Measurements from ENCODE around the gene TMEM134.

TMEM134 gene

GRCh38 chr11:67491276-67492068, 22.4 kb upstream of the TMEM134 start:
- TF ChIP-seq CTCF (IDR thresholded peaks at IDR 0.05) = no peak

- no peak for TF ChIP-seq CTCF (IDR thresholded peaks at IDR 0.05)
These were observed 21.6 kb upstream of the TMEM134 start for GRCh38 chr11:67490727-67491065.

DNA sequence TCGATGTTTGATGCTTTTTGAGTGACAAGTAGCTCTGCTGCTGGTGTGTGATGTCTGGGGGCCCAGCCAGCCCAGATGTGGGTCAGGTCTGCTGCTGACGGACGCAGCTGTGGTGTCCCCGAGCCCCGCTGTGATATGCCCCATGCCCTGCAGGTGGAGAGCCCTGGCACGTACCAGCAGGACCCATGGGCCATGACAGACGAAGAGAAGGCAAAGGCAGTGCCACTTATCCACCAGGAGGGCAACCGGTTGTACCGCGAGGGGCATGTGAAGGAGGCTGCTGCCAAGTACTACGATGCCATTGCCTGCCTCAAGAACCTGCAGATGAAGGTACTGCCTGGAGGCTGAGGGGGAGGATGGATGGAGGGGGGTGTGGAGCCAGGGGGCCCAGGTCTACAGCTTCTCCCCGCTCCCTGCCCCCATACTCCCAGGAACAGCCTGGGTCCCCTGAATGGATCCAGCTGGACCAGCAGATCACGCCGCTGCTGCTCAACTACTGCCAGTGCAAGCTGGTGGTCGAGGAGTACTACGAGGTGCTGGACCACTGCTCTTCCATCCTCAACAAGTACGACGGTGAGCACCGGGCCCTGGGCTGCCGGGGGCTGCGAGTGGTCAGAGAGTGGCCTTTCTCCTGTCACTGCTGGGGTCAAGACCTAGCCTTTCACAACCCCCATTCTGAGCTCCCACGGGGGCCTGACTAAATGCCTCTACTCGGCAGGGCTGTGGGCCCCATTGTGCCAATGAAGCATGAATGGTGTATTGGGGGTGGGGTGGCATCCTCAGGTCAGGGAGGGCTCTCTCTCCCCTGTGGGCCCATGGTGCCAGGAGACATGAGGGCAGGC, 21.1 kb upstream of the TMEM134 start:
- no peak for TF ChIP-seq CTCF (IDR thresholded peaks at IDR 0.05)

DNA sequence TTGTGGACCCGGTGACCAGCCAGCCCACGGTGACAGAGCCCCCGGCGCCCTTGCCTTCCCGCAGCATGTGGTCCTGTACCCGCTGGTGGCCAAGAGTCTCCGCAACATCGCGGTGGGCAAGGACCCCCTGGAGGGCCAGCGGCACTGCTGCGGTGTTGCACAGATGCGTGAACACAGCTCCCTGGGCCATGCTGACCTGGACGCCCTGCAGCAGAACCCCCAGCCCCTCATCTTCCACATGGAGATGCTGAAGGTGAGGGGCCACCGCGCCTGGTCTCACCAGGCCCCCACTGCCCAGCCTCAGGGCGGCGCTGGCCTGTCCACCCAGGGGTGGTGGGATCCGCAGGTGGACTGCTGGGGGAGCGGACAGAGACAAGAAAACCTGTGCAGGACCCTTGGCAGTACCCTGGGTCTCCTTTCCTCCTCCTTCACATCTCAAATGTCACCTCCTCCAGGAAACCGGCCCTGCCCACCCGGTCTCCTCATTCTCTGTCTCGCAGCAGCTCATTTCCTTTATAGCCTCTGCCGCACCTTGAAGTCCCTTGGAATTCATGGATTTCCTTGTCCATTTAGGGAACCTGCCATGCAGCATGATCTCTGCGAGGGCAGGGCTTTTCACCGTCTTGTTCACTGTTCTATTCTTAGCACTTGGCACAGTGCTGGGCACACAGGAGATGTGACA, 20.3 kb upstream of the TMEM134 start:
- no peak for TF ChIP-seq CTCF (IDR thresholded peaks at IDR 0.05)

- TF ChIP-seq CTCF (IDR thresholded peaks at IDR 0.05) = no peak
These were observed 17.6 kb upstream of the TMEM134 start for GRCh38 chr11:67486481-67487195.

GRCh38 chr11:67484847-67485311, 15.8 kb upstream of the TMEM134 start:
- no peak for TF ChIP-seq CTCF (IDR thresholded peaks at IDR 0.05)
